NCI-H2029 treated with DMSO at 0.1 percent for 48 hours (cell line): ENCODE data around the gene AJUBA.
"Not testable (repeated sequence)": the region's sequence is repeated elsewhere in the genome, so short reads cannot be mapped to it uniquely, and the experiment has no call there.

ENCODE experiments used
- DNase-seq: peaks from one replicate; lab custom pipeline; 2025; lab: John Stamatoyannopoulos, UW

AJUBA gene

GRCh38 chr14:22982477-22983245 is at the start of gene AJUBA:
Gene AJUBA, minus strand, starts transcription at chr14:22982551. Its CDS starts 285 bp downstream, at chr14:22982266.
- peak; percentile 94 for DNase-seq

- no peak for DNase-seq
These were observed 48.6 kb upstream of the AJUBA start for GRCh38 chr14:23030936-23031335.

GRCh38 chr14:23028799-23029198 is 46.4 kb upstream of the AJUBA start:
- no peak for DNase-seq

GRCh38 chr14:23025151-23025814 is 42.9 kb upstream of the AJUBA start:
- DNase-seq, result no peak

GRCh38 chr14:23024612-23025075 is 42.3 kb upstream of the AJUBA start:
- DNase-seq, result no peak

- DNase-seq, result no peak
These were observed 41.4 kb upstream of the AJUBA start for GRCh38 chr14:23023795-23024152.

GRCh38 chr14:23023022-23023794 is 40.9 kb upstream of the AJUBA start:
- DNase-seq, result no peak

GRCh38 chr14:23021889-23022442 is 39.6 kb upstream of the AJUBA start:
- no peak for DNase-seq

GRCh38 chr14:23021434-23021833 is 39.1 kb upstream of the AJUBA start:
- no peak for DNase-seq

GRCh38 chr14:23020143-23021128 is 38.1 kb upstream of the AJUBA start:
- no peak for DNase-seq

GRCh38 chr14:23018107-23018506 is 35.8 kb upstream of the AJUBA start:
- no peak for DNase-seq

- DNase-seq, result no peak
These were observed 34.7 kb upstream of the AJUBA start for GRCh38 chr14:23017091-23017490.

GRCh38 chr14:23015618-23016017 is 33.3 kb upstream of the AJUBA start:
- no peak for DNase-seq

- not testable (repeated sequence) for DNase-seq
These were observed 31.4 kb upstream of the AJUBA start for GRCh38 chr14:23013749-23014054.

GRCh38 chr14:23013054-23013748 is 30.9 kb upstream of the AJUBA start:
- DNase-seq, result no peak

- peak; percentile 99 for DNase-seq
These were observed 27.8 kb upstream of the AJUBA start, which contains the start of gene C14orf93 for GRCh38 chr14:23009939-23010726. Gene C14orf93, minus strand, starts transcription at chr14:23010143. Its CDS starts 11,120 bp downstream, at chr14:22999023.

GRCh38 chr14:23009483-23009938 is 27.2 kb upstream of the AJUBA start:
- no peak for DNase-seq

- DNase-seq, result peak; percentile 98
These were observed 26.5 kb upstream of the AJUBA start for GRCh38 chr14:23008831-23009230.

GRCh38 chr14:23006544-23007419 is 24.4 kb upstream of the AJUBA start:
- peak; percentile 100 for DNase-seq
